ENCODE data around the gene DIDO1. TPM values are rescaled to one million over a fixed set of nuclear protein-coding genes. Genes with fewer than 3 reads are reported as not detected.
A peak's percentile ranks its signal among the peaks of the same experiment; 100 is the strongest.

The DIDO1 gene
- total and polyA plus RNA-seq, 2 of the 13 experiments (the other 11 are each of a cell fraction or from before 2014, with no cell fraction given): 75.0 to 75.1 TPM

DNA sequence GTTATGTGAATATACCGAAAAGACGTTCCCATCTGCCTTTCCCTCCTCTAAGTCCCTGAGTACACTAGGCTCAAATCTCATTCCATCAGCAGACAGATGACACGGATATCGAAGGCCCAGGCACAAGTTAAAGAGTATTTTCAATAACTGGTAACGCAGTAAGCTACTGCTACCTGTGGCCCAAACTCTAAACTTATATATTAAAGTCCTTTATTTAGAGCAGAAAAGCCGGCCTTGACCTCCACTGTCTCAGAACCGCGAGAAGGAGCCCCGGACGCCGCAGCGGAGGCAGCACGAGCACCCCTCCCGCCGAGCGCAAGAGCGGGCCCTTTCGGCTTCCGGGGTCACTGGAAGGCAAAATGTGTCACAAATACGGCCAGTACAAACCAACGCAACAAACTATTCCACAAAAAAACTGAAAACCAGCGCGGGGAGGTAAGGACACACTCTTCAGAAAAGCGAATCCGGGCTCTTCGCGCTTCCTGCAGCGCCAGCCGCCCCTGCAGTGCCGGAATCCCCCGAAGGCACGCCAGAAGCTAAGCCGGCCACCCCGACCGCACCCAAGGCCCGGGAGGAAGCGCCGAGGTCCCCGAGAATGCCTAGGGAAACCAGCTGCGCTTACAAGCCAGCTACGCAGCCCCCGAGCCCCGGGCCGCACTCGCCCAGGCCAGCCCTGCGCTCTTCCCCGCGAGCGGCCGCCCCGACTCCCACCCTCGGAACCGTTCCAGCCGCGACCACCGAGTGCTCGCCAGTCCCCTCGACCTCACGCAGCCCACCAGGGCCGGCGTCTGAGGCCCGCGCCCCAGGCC is 681 bp downstream of the DIDO1 start (continued):
- TF ChIP-seq, protein P1, sequence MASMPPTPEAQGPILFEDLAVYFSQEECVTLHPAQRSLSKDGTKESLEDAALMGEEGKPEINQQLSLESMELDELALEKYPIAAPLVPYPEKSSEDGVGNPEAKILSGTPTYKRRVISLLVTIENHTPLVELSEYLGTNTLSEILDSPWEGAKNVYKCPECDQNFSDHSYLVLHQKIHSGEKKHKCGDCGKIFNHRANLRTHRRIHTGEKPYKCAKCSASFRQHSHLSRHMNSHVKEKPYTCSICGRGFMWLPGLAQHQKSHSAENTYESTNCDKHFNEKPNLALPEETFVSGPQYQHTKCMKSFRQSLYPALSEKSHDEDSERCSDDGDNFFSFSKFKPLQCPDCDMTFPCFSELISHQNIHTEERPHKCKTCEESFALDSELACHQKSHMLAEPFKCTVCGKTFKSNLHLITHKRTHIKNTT (CRISPR knock-in tag; IDR thresholded peaks at IDR 0.05): no peak
- TF ChIP-seq, protein P2, sequence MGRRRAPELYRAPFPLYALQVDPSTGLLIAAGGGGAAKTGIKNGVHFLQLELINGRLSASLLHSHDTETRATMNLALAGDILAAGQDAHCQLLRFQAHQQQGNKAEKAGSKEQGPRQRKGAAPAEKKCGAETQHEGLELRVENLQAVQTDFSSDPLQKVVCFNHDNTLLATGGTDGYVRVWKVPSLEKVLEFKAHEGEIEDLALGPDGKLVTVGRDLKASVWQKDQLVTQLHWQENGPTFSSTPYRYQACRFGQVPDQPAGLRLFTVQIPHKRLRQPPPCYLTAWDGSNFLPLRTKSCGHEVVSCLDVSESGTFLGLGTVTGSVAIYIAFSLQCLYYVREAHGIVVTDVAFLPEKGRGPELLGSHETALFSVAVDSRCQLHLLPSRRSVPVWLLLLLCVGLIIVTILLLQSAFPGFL (CRISPR knock-in tag; IDR thresholded peaks at IDR 0.05): no peak
- TF ChIP-seq ZNF235 (CRISPR knock-in tag; IDR thresholded peaks at IDR 0.05; ENCODE audit: borderline replicate concordance) (peak; percentile 12; the same call in 1 of the 2 replicates), GATA4 (IDR thresholded peaks at IDR 0.05; ENCODE audit: borderline replicate concordance, low read depth) (no peak), KDM3A (CRISPR knock-in tag; IDR thresholded peaks at IDR 0.05; ENCODE audit: low read depth) (no peak), NKX3-1 (CRISPR knock-in tag; IDR thresholded peaks at IDR 0.05) (no peak; the same call in 1 of the 2 replicates), FOXM1 (CRISPR knock-in tag; IDR thresholded peaks at IDR 0.05) (no peak), RORA (CRISPR knock-in tag; IDR thresholded peaks at IDR 0.05) (no peak), DR1 (CRISPR knock-in tag; IDR thresholded peaks at IDR 0.05) (no peak), TEAD3 (CRISPR knock-in tag; optimal IDR thresholded peaks at IDR 0.05; ENCODE audit: borderline replicate concordance) (no peak), SALL1 (CRISPR knock-in tag; IDR thresholded peaks at IDR 0.05) (0 out of 2 replicates have a peak, but pooled peaks have one; percentile 52), HOXA9 (CRISPR knock-in tag; IDR thresholded peaks at IDR 0.05; ENCODE audit: borderline replicate concordance) (peak; percentile 17; the same call in 1 of the 2 replicates), ETV6 (CRISPR knock-in tag; conservative IDR thresholded peaks at IDR 0.05) (no peak), ZC3H13 (CRISPR knock-in tag; IDR thresholded peaks at IDR 0.05) (peak; percentile 82), SRSF1 (optimal IDR thresholded peaks at IDR 0.05; ENCODE audit: low read depth, low read length) (no peak)
- TF ChIP-seq, protein P3, sequence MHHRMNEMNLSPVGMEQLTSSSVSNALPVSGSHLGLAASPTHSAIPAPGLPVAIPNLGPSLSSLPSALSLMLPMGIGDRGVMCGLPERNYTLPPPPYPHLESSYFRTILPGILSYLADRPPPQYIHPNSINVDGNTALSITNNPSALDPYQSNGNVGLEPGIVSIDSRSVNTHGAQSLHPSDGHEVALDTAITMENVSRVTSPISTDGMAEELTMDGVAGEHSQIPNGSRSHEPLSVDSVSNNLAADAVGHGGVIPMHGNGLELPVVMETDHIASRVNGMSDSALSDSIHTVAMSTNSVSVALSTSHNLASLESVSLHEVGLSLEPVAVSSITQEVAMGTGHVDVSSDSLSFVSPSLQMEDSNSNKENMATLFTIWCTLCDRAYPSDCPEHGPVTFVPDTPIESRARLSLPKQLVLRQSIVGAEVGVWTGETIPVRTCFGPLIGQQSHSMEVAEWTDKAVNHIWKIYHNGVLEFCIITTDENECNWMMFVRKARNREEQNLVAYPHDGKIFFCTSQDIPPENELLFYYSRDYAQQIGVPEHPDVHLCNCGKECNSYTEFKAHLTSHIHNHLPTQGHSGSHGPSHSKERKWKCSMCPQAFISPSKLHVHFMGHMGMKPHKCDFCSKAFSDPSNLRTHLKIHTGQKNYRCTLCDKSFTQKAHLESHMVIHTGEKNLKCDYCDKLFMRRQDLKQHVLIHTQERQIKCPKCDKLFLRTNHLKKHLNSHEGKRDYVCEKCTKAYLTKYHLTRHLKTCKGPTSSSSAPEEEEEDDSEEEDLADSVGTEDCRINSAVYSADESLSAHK (CRISPR knock-in tag; IDR thresholded peaks at IDR 0.05; ENCODE audit: borderline replicate concordance): no peak
- TF ChIP-seq, protein P4, sequence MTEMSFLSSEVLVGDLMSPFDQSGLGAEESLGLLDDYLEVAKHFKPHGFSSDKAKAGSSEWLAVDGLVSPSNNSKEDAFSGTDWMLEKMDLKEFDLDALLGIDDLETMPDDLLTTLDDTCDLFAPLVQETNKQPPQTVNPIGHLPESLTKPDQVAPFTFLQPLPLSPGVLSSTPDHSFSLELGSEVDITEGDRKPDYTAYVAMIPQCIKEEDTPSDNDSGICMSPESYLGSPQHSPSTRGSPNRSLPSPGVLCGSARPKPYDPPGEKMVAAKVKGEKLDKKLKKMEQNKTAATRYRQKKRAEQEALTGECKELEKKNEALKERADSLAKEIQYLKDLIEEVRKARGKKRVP (CRISPR knock-in tag; IDR thresholded peaks at IDR 0.05): peak in 1 of 2 experiments; percentile 14; a peak in 2 of 4 replicates
- TF ChIP-seq, protein P5, sequence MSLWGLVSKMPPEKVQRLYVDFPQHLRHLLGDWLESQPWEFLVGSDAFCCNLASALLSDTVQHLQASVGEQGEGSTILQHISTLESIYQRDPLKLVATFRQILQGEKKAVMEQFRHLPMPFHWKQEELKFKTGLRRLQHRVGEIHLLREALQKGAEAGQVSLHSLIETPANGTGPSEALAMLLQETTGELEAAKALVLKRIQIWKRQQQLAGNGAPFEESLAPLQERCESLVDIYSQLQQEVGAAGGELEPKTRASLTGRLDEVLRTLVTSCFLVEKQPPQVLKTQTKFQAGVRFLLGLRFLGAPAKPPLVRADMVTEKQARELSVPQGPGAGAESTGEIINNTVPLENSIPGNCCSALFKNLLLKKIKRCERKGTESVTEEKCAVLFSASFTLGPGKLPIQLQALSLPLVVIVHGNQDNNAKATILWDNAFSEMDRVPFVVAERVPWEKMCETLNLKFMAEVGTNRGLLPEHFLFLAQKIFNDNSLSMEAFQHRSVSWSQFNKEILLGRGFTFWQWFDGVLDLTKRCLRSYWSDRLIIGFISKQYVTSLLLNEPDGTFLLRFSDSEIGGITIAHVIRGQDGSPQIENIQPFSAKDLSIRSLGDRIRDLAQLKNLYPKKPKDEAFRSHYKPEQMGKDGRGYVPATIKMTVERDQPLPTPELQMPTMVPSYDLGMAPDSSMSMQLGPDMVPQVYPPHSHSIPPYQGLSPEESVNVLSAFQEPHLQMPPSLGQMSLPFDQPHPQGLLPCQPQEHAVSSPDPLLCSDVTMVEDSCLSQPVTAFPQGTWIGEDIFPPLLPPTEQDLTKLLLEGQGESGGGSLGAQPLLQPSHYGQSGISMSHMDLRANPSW (CRISPR knock-in tag; IDR thresholded peaks at IDR 0.05; ENCODE audit: borderline replicate concordance): 0 out of 2 replicates have a peak, but pooled peaks have one; percentile 17
- TF ChIP-seq, protein P6, sequence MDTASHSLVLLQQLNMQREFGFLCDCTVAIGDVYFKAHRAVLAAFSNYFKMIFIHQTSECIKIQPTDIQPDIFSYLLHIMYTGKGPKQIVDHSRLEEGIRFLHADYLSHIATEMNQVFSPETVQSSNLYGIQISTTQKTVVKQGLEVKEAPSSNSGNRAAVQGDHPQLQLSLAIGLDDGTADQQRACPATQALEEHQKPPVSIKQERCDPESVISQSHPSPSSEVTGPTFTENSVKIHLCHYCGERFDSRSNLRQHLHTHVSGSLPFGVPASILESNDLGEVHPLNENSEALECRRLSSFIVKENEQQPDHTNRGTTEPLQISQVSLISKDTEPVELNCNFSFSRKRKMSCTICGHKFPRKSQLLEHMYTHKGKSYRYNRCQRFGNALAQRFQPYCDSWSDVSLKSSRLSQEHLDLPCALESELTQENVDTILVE (CRISPR knock-in tag; IDR thresholded peaks at IDR 0.05): no peak

All from HepG2 (cell line).